Hematopoietic multipotent progenitor cell treated with erythropoietin and hydrocortisone succinate and interleukin-3 and kit ligand, for 17 days (in vitro differentiated cells): ENCODE data around the gene CDH23.
A peak's percentile ranks its signal among the peaks of the same experiment; 100 is the strongest.

ENCODE experiments used
- DNase-seq: peaks from one replicate; pipeline ENCODE4 v3.0.0-alpha.2; 2015; ENCODE audit warnings: low spot score

CDH23 gene

GRCh38 chr10:71643904-71644303 is 247.2 kb downstream of the CDH23 start:
- no peak for DNase-seq

DNA sequence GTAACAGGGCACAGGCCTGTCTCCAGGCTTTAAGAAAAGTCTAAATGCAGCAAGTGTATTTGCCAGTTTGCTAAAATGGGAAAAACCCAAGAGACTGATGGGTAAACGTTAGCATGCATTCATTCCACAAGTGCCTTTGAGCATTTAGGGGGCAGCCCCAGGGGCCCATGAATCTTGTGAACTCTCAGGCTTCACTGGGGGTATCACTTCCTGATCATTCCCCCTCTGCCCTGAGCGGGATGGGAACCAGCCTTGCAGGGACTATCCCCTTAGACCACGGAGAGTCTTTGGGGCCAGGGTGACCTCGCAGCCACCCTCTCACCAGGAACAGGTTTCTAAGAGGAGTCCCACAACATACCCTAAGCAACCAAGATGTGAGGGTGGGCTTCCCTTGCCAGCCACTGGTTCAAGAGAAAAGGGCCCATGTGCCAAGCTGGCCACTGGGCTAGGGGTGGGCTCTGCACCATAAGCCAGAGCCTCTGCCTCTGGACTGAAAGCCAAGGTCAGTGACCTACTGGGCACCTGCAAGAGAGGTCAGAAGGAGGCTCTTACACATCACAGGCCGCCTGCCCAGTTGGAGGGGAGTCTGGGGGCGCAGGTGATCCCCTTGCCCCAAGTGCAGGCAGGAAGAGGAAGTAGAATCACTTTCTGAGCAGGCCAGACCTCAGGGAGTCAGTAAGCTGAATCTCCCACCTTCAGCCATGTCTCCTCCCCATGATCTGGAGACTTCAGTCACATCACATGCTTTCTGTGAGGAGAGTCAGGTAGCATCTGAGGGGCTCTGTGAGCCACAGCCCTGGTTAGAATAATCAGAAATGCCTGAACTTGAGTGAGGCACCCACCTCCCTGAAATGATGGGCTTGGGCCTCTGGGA is 247.8 kb downstream of the CDH23 start:
- DNase-seq, result no peak

- DNase-seq, result no peak
These were observed 248.5 kb downstream of the CDH23 start for GRCh38 chr10:71645185-71645584.

DNA sequence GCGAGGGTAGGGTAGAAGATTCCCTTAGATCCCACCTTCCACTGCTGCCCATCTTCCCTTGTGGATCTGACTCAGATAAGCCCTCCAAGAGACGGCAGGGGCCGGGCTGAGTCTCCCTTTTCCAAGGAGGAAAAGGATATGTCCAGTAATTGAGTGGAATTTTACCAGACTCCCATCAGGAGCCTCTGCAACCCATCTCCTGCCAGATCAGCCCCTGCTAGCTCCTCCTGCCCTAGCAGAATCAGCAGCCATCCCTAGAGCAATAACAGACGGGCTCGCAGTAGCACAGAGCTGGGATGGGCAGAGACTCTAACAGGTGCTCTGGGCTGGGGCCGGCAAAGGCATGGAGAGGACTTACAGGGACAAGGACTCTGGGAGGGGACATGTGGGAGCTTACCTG is 249.3 kb downstream of the CDH23 start:
- DNase-seq, result no peak

DNA sequence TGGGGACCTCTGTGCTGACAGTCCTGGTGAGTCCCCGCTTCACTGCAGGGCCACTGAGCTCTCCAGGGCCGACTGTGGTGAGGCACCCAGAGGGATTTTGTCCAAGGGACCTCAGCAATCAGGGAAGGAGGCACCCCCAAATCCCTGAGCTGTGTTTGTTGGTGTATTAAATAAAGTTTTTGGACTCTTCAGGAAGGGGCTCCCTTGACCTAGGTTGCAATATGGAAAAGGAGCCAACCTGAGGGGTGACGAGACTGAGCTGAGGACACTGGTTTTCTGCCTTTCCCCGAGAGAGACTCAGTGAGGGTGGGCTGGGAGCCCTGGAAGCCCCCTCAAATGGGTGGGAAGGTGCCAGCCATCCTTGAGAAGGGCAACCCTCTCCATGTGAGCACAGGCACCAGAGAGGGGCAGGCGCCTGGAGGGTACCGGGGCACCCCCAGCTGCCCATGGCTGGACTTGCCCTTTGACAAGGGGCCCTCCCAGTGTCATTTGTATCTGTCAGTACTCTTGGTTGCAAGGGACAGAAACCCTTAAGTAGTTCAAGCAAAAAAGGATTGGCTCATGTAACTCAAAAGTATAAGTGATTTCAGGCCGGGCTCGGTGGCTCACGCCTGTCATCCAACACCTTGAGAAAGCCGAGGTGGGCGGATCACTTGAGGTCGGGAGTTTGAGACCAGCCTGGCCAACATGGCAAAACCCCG is 250.0 kb downstream of the CDH23 start:
- no peak for DNase-seq

GRCh38 chr10:71647526-71648253 is 251.0 kb downstream of the CDH23 start:
- no peak for DNase-seq

GRCh38 chr10:71648254-71648932 is 251.7 kb downstream of the CDH23 start:
- no peak for DNase-seq

GRCh38 chr10:71648933-71649320 is 252.2 kb downstream of the CDH23 start:
- peak; percentile 57 for DNase-seq

- no peak for DNase-seq
These were observed 252.9 kb downstream of the CDH23 start for GRCh38 chr10:71649631-71650030.

DNA sequence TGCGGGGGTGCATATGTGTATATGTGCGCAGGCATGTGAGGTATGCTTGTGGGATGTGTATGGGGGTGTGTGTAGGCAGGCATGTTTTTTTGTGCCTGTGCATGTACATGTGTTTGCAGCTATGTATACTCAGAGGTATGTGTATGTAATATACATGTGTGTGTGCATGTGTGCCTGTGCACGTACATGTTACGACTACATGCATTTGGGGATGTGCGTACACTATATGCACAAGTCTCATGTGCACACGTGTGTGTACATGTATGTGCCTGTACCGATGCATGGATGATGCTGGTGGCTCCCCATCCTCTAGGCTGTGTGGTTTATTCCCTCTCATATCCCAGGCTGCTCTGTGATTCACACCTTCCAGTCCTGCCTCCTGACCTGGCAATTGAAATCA is 253.7 kb downstream of the CDH23 start:
- DNase-seq, result no peak

GRCh38 chr10:71651428-71651827 is 254.7 kb downstream of the CDH23 start:
- DNase-seq, result no peak

DNA sequence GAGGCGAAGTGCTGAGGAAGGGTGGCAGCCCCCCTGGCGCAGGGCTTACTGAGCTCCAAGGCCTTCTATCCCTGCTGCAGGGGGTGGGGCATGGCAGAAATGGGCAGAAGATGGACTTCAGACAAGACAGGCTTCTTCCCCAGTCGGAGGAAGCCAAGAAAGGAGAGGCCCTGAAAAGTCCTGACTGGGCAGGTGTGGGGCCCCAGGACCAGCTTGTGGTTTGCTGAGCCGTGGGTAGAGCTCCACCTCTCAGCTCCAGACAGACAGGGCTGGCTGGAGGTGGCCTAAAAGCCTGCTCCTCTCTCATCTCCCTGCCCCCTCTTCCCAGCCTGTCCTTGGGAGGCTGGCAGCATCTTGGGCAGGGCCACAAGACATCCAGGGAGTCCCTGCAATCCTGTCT is 255.2 kb downstream of the CDH23 start:
- no peak for DNase-seq

DNA sequence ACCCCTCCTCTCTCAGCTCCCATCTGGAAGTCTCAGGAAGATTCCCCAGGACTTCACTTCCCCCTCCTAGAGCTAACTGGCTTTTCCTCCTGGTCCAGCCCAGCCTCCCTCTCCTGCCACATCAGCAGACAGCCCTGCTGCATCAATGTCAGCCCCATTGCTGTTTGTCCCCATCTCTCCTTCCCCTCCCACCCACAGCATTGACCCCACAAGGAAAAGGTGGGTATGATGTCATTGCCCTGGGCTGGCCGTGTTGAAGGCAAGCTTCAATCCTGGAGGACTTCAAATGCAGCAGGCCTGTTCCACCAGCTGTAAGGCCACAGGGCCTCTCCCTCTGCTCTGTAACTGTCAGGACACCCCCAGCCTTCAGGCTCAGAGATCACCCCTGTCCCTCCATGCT is 256.3 kb downstream of the CDH23 start:
- DNase-seq, result no peak

DNA sequence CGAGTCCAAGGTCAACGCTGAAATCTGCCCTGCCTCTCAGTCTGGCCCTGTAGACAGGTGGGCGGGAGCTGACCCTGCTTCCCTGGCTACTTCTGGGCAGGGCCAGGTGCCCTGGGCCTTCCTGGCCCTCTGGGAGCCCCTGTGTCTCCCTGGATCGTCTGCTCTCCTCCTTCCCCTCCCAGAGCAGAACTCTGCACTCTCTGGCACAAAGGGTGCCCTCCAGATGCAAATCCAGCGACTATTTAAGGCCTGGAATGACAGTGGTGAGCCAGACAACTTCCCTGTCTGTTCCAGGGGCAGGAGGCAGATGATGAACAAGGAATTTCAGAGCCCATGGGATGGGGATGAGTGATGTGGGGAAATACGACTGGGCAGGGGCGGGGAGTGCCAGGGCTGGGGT is 259.5 kb downstream of the CDH23 start:
- no peak for DNase-seq

GRCh38 chr10:71657604-71658466 is 261.1 kb downstream of the CDH23 start:
- no peak for DNase-seq

DNA sequence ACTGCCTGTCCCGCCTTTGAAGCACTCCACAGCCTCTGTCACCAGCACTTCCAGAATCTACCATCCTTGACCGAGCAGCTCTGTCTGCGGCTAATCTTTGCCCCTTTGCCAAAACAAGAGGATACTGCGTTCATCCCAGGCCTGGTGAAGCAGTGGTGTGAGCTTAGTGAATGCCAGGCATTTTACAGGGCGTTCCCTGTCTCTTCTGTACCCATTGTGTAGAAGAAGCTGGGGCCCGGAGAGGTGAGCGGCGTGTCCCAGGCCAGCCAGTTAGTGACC is 261.7 kb downstream of the CDH23 start:
- no peak for DNase-seq

DNA sequence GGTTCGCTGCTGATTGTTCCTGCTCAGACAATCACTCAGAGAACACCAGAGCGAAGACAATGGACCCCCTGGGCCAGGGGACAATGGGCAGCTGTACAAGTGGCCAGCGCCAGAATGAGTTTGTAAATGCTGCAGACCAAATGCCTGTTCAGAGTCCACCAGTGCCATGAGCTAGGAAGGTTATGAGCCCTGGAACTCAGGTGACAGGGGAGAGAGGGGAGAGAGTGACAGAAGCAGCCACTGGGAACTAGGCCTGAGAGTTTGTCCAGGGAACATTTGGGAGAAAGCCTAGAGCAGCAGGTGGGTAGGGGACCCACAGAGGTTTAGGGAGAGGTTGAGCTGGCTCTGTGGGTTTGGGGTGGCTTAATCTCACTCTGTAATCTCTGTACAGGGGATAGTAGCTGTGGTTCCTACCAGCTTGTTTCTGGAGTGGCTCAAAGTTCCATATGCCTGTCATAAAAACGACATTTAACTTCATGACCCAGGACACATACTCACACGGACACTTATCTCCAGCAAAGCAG is 262.5 kb downstream of the CDH23 start:
- DNase-seq, result no peak

- no peak for DNase-seq
These were observed 263.0 kb downstream of the CDH23 start for GRCh38 chr10:71659737-71660136.

DNA sequence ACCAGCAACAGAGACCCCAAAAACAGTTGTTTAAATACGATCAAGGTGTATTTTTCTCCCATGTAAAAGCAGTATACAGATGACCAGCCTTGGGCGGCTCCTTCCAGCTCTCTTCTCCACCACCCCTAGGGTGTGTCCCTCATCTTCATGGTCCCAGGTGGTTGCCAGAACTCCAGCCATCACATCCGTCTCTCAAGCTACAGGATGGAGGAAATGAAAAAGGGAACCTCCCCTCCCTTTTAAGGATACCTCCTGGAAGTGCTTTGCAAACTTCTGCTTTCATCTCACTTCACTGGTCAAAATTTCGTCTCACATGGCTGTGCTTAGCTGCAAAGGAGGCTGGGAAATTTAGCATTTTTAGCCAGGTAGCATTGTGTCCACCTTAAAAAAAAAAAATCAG is 263.6 kb downstream of the CDH23 start:
- no peak for DNase-seq

- DNase-seq, result no peak
These were observed 264.4 kb downstream of the CDH23 start for GRCh38 chr10:71661060-71661622.

DNA sequence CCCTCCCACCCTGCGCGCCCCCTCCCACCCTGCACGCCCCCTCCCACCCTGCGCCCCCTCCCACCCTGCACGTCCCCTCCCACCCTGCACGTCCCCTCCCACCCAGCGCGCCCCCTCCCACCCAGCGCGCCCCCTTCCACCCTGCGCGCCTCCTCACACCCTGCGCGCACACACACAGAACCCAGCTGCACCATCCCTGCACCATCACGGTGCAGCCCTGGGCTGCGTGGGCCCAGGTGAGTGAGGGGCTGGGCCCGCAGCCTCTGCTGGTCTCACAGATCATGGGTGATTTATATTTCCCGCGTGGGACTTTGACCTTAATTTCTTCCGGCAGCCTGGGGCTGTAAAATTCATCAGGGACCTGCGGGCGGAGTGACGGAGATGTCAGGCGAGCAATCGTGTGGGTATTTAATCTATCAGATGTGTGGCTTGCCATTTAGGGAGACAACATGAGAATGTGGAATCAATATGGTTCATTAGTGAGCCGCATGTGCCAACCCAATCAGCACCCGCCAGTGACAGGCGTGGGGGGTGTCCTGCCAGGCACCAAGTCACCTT is 265.1 kb downstream of the CDH23 start:
- no peak for DNase-seq
